Fibroblast of skin of left biceps (primary cell): ENCODE results near the gene QRSL1.
"Not testable (repeated sequence)": the region's sequence is repeated elsewhere in the genome, so short reads cannot be mapped to it uniquely, and the experiment has no call there.

Experiments
- DNase-seq, 2 experiments: peaks; one replicate each; pipeline ENCODE4 v3.0.0-alpha.2; 2013; ENCODE audit warnings: low read depth in 2 of 2

The QRSL1 gene

GRCh38 chr6:106623039-106623438, 6.3 kb upstream of the QRSL1 start:
- DNase-seq = no peak

GRCh38 chr6:106626485-106626884, 2.9 kb upstream of the QRSL1 start:
- DNase-seq = no peak

- DNase-seq = not testable (repeated sequence)
Measured at GRCh38 chr6:106627760-106628159, 1.6 kb upstream of the QRSL1 start.

GRCh38 chr6:106628658-106629102, 698 bp upstream of the QRSL1 start:
- DNase-seq = no peak

- DNase-seq = no peak
Measured at GRCh38 chr6:106629859-106630163, 433 bp downstream of the QRSL1 start.

GRCh38 chr6:106630366-106630765, 988 bp downstream of the QRSL1 start:
- DNase-seq = no peak

GRCh38 chr6:106631346-106631745, 2.0 kb downstream of the QRSL1 start:
- DNase-seq = no peak

GRCh38 chr6:106634565-106634964, 5.2 kb downstream of the QRSL1 start:
- no peak for DNase-seq

- DNase-seq = no peak
Measured at GRCh38 chr6:106637051-106637716, 7.8 kb downstream of the QRSL1 start.

GRCh38 chr6:106637717-106638341, 8.5 kb downstream of the QRSL1 start:
- DNase-seq = no peak

GRCh38 chr6:106639812-106640211, 10.4 kb downstream of the QRSL1 start:
- no peak for DNase-seq

- no peak for DNase-seq
Measured at GRCh38 chr6:106642476-106642875, 13.1 kb downstream of the QRSL1 start.

- no peak for DNase-seq
Measured at GRCh38 chr6:106643061-106643460, 13.7 kb downstream of the QRSL1 start.

- DNase-seq = no peak
Measured at GRCh38 chr6:106648651-106649308, 19.4 kb downstream of the QRSL1 start.

- DNase-seq = no peak
Measured at GRCh38 chr6:106658469-106658868, 29.1 kb downstream of the QRSL1 start.

GRCh38 chr6:106659859-106660258, 30.5 kb downstream of the QRSL1 start:
- DNase-seq = no peak

- no peak for DNase-seq
Measured at GRCh38 chr6:106662458-106662857, 33.1 kb downstream of the QRSL1 start.

GRCh38 chr6:106666282-106667021, 37.1 kb downstream of the QRSL1 start:
- no peak for DNase-seq

GRCh38 chr6:106667022-106667402, 37.6 kb downstream of the QRSL1 start:
- DNase-seq = no peak

- no peak for DNase-seq
Measured at GRCh38 chr6:106670236-106670635, 40.9 kb downstream of the QRSL1 start.

- DNase-seq = no peak
Measured at GRCh38 chr6:106671651-106672050, 42.3 kb downstream of the QRSL1 start.

- no peak for DNase-seq
Measured at GRCh38 chr6:106674541-106675229, 45.3 kb downstream of the QRSL1 start.
